ENCODE data around the gene IGFLR1.

Gene IGFLR1

GRCh38 chr19:35787227-35787799, 45.1 kb upstream of the IGFLR1 start:
- Histone ChIP-seq H2AFZ (ENCODE audit: low read length) (no peak overlapping the region), H3K4me3 (ENCODE audit: low read length in 2 of 2) (no peak overlapping the region), H3K4me1 (ENCODE audit: control insufficient read depth in 2 of 2, insufficient read depth in 1 of 2, low read depth in 1 of 2, low read length in 2 of 2) (peaks cover 0 to 9% of the 10 kb centered on the region in 2 donors), H3K4me2 (ENCODE audit: insufficient read depth, low read length, poor library complexity, severe bottlenecking) (no peak overlapping the region), H3K36me3 (replicated peaks in 1 of 2; ENCODE audit: control insufficient read depth in 2 of 2, insufficient read depth in 2 of 2, low read length in 2 of 2) (peaks cover 12 to 46% of the 10 kb centered on the region in 2 donors), H3K27ac (replicated peaks; ENCODE audit: low read length) (no peak overlapping the region), H3K23ac (ENCODE audit: low read depth, low read length, poor library complexity) (no peak overlapping the region), H2BK12ac (ENCODE audit: low read length) (no peak overlapping the region), H2BK5ac (ENCODE audit: low read length) (no peak overlapping the region), H3K4ac (ENCODE audit: low read length) (no peak overlapping the region), H3K9me3 (replicated peaks in 1 of 2; ENCODE audit: control insufficient read depth in 2 of 2, insufficient read depth in 1 of 2, low read depth in 1 of 2, low read length in 2 of 2) (no peaks in the 10 kb centered on the region), H3K14ac (ENCODE audit: low read length) (no peak overlapping the region), H3K18ac (ENCODE audit: low read length) (no peak overlapping the region), H4K91ac (ENCODE audit: low read depth, low read length, poor library complexity) (no peak overlapping the region), H3K79me1 (ENCODE audit: low read depth, low read length) (peaks cover 1% of the 10 kb centered on the region), H4K8ac (ENCODE audit: low read depth, low read length) (no peak overlapping the region), H2BK15ac (ENCODE audit: low read length) (no peak overlapping the region), H3K27me3 (ENCODE audit: control insufficient read depth in 3 of 3, insufficient read depth in 3 of 3, low read depth in 1 of 3, low read length in 3 of 3) (peaks cover 0 to 2% (median 0%) of the 10 kb centered on the region in 3 experiments), H2BK120ac (ENCODE audit: low read depth, low read length) (no peak overlapping the region), H3K9ac (ENCODE audit: low read depth, low read length, poor library complexity) (no peak overlapping the region), H2AK5ac (ENCODE audit: low read depth, low read length) (no peak overlapping the region)
- DNase-seq (ENCODE audit: low spot score): no peak
- no CpG with 5 or more reads among the region's 15 CpGs for WGBS, 2 donors (ENCODE audit: extremely low coverage in 2 of 2, insufficient read length in 2 of 2, insufficient replicate concordance in 1 of 2)

- Histone ChIP-seq H2AK5ac (ENCODE audit: low read depth, low read length) (peak overlapping the region; percentile 14), H3K9me3 (replicated peaks in 1 of 2; ENCODE audit: control insufficient read depth in 2 of 2, insufficient read depth in 1 of 2, low read depth in 1 of 2, low read length in 2 of 2) (no peaks in the 10 kb centered on the region), H2BK12ac (ENCODE audit: low read length) (no peak overlapping the region), H3K4me1 (ENCODE audit: control insufficient read depth in 2 of 2, insufficient read depth in 1 of 2, low read depth in 1 of 2, low read length in 2 of 2) (peaks cover 0 to 9% of the 10 kb centered on the region in 2 donors), H3K23ac (ENCODE audit: low read depth, low read length, poor library complexity) (no peak overlapping the region), H3K4me2 (ENCODE audit: insufficient read depth, low read length, poor library complexity, severe bottlenecking) (no peak overlapping the region), H3K18ac (ENCODE audit: low read length) (peak overlapping the region; percentile 28), H2AFZ (ENCODE audit: low read length) (no peak overlapping the region), H2BK5ac (ENCODE audit: low read length) (peak overlapping the region; percentile 53), H3K9ac (ENCODE audit: low read depth, low read length, poor library complexity) (peak overlapping the region; percentile 70), H3K36me3 (replicated peaks in 1 of 2; ENCODE audit: control insufficient read depth in 2 of 2, insufficient read depth in 2 of 2, low read length in 2 of 2) (peaks cover 18 to 54% of the 10 kb centered on the region in 2 donors), H3K27ac (replicated peaks; ENCODE audit: low read length) (no peak overlapping the region), H3K4me3 (ENCODE audit: low read length in 2 of 2) (no peak overlapping the region), H2BK15ac (ENCODE audit: low read length) (no peak overlapping the region), H4K8ac (ENCODE audit: low read depth, low read length) (peak overlapping the region; percentile 43), H3K4ac (ENCODE audit: low read length) (no peak overlapping the region), H3K27me3 (ENCODE audit: control insufficient read depth in 3 of 3, insufficient read depth in 3 of 3, low read depth in 1 of 3, low read length in 3 of 3) (no peaks in the 10 kb centered on the region), H3K79me1 (ENCODE audit: low read depth, low read length) (peaks cover 1% of the 10 kb centered on the region), H3K14ac (ENCODE audit: low read length) (peak overlapping the region; percentile 21), H2BK120ac (ENCODE audit: low read depth, low read length) (no peak overlapping the region), H4K91ac (ENCODE audit: low read depth, low read length, poor library complexity) (no peak overlapping the region)
- no CpG with 5 or more reads among the region's 31 CpGs for WGBS, 2 donors (ENCODE audit: extremely low coverage in 2 of 2, insufficient read length in 2 of 2, insufficient replicate concordance in 1 of 2)
- no peak for DNase-seq (ENCODE audit: low spot score)
Observed at GRCh38 chr19:35786299-35787160, 44.3 kb upstream of the IGFLR1 start.

DNA sequence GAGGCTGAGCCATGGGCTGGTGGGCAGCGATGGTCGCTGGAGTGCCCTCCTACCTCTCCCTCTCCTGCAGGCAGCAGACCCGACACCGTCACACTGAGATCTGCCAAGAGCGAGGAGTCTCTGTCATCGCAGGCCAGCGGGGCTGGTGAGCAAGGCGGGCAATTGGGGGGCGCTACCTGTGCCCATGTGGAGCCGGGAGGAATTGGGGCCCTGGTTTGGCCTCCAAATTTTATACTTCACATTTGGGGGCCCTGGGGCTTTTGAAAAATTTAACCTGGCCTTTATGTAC, 43.0 kb upstream of the IGFLR1 start:
- Histone ChIP-seq H3K9me3 (replicated peaks in 1 of 2; ENCODE audit: control insufficient read depth in 2 of 2, insufficient read depth in 1 of 2, low read depth in 1 of 2, low read length in 2 of 2) (no peaks in the 10 kb centered on the region), H3K23ac (ENCODE audit: low read depth, low read length, poor library complexity) (no peak overlapping the region), H3K14ac (ENCODE audit: low read length) (no peak overlapping the region), H2BK15ac (ENCODE audit: low read length) (no peak overlapping the region), H3K36me3 (replicated peaks in 1 of 2; ENCODE audit: control insufficient read depth in 2 of 2, insufficient read depth in 2 of 2, low read length in 2 of 2) (peaks cover 24 to 66% of the 10 kb centered on the region in 2 donors), H3K4ac (ENCODE audit: low read length) (no peak overlapping the region), H3K9ac (ENCODE audit: low read depth, low read length, poor library complexity) (no peak overlapping the region), H2AK5ac (ENCODE audit: low read depth, low read length) (peak overlapping the region; percentile 63), H3K79me1 (ENCODE audit: low read depth, low read length) (peaks cover 1% of the 10 kb centered on the region), H2BK5ac (ENCODE audit: low read length) (no peak overlapping the region), H3K4me3 (ENCODE audit: low read length in 2 of 2) (no peak overlapping the region), H4K8ac (ENCODE audit: low read depth, low read length) (no peak overlapping the region), H4K91ac (ENCODE audit: low read depth, low read length, poor library complexity) (no peak overlapping the region), H3K4me1 (ENCODE audit: control insufficient read depth in 2 of 2, insufficient read depth in 1 of 2, low read depth in 1 of 2, low read length in 2 of 2) (peaks cover 0 to 11% of the 10 kb centered on the region in 2 donors), H3K4me2 (ENCODE audit: insufficient read depth, low read length, poor library complexity, severe bottlenecking) (no peak overlapping the region), H2AFZ (ENCODE audit: low read length) (no peak overlapping the region), H2BK120ac (ENCODE audit: low read depth, low read length) (no peak overlapping the region), H2BK12ac (ENCODE audit: low read length) (no peak overlapping the region), H3K27ac (replicated peaks; ENCODE audit: low read length) (no peak overlapping the region), H3K18ac (ENCODE audit: low read length) (peak overlapping the region; percentile 65), H3K27me3 (ENCODE audit: control insufficient read depth in 3 of 3, insufficient read depth in 3 of 3, low read depth in 1 of 3, low read length in 3 of 3) (no peaks in the 10 kb centered on the region)
- DNase-seq (ENCODE audit: low spot score): no peak
- WGBS, 2 donors (ENCODE audit: extremely low coverage in 2 of 2, insufficient read length in 2 of 2, insufficient replicate concordance in 1 of 2): no CpG with 5 or more reads among the region's 10 CpGs

Data from neuronal stem cell (in vitro differentiated cells).